SK-MEL-5 (cell line): Measurements from ENCODE around the gene SPTB. TPM values are rescaled to one million over a fixed set of nuclear protein-coding genes. Genes with fewer than 3 reads are reported as not detected.
"Not testable (repeated sequence)": the region's sequence is repeated elsewhere in the genome, so short reads cannot be mapped to it uniquely, and the experiment has no call there.

Experiments
- DNase-seq: peaks from one replicate; pipeline ENCODE4 v3.0.0-alpha.2; 2016; ENCODE audit warnings: low read depth, low spot score
- in situ Hi-C: cut with HindIII; loops from 2 replicates; pipeline ENCODE4 v1.10.0; 2016; ENCODE audit warnings: low sequenced_read_pairs, high pct_unique_total_duplicates, low pct_unique_long_range_greater_than_20kb
- total RNA-seq: library from RNA; depleted of rRNA; stranded (reverse); fragments of >200 nt; shearing (Covaris generic); gene quantifications from 2 replicates; pipeline ENCODE4 v1.2.3, GENCODE V29; 2014

Gene SPTB
- total RNA-seq, 1 experiment from 2014 or later, result not detected

DNA sequence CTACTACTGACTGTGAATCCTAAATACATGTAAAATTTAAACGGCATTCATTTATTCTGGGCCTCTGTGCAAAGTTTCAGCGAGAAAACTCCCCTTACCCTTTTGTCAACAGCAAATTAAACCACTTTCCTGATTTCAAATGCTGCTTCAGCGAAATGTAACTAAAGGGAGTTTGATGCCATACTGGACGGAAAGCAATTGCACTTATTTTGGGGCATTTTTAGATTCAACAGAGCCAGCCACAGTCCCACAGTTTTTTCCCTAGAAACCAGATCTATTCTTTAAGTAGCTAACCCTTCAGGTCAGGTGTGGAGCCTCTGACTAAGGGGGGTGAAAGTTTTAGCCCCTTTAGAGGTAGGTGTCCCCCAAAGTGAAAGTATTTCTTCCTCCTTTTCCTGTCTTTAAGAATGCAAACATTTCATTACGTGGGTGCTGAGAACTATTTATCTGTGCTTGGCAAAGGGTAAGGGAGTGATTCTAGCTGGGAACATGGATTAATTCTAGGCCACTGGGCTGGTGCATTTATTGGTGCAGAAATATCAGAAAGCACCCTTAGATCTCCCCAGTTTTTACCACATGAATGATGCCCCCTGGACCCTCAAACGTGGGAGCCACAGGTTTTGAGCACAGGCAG is 72.7 kb downstream of the SPTB start:
- DNase-seq, result no peak
- in situ Hi-C loops, result no loop called here

DNA sequence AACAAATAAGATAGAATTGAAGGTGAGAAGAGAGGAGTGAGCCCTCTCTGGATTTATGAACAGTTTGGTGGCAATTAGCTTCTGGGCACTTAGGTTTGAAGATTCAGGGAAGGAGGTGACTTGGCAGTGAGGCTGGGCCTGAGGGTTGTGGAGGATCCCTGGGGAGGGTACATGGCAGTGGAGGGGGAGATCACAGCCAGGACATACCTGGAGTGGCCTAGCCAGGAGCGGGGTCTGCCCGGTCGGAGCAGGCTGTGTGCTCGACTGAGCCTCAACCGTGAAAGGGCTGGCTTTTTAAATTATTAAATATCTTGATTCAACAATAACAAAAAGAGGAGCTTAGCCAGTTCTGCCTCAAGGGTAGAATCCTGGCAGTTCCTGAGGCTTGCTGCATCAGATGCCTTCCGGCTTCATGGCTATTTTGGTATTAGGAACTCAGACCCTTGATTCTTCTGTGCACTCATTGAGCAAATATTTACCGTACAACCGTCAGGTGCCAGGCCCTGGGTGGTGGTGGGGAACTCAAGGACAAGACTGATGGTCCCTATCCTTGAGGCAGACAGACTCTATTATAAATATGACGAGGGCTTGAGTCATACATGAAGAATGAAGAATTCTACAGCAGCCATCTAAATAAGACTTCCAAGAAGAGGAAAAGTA is 73.4 kb downstream of the SPTB start:
- DNase-seq, result no peak
- in situ Hi-C loops, result no loop called here

DNA sequence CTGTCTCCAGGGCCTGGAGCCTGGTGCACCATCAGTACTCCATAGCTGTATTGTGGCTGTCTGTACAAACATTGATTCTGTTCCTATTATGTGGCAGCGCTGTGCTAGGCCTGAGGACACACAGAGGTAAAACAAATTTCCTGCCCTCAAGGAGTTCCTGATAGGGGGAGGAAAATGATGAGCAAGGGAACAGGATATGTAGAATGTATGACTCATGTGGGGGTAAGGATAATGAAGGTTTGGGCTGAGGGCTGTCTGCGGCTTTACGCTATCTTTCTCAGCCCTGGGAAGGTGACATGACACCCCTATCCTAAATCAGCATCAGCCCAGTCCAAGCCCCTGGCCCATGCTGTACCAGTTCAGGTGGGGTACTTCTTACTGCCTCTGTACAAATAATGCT is 74.1 kb downstream of the SPTB start:
- in situ Hi-C loops, DNase-seq: not testable (repeated sequence)

- in situ Hi-C loops, result no loop called here
- DNase-seq, result no peak
Observed at GRCh38 chr14:64804754-64805260, 74.9 kb downstream of the SPTB start.

GRCh38 chr14:64801800-64802199 is 77.9 kb downstream of the SPTB start:
- in situ Hi-C loops, result no loop called here
- DNase-seq, result peak; percentile 44

DNA sequence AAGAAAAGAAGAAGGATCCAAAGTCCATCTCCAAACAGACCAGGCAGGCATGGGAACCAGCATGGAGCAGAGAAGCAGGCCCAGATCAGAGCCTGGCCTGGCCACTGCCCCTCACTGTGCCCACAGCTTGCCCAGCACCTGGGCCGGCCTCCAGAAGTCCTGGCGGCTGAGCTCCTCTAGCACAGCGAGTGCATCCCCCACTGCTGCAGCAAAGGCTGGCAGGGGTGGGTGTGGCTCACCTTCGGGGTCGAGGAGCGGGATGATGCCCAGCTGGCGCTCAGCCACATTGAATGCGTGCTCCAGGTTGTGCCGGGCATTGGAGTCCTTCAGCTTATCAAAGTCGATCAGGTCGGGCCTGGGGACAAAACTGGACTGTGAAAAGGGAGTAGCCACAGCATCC is 78.7 kb downstream of the SPTB start:
- in situ Hi-C loops, result no loop called here
- DNase-seq, result no peak

DNA sequence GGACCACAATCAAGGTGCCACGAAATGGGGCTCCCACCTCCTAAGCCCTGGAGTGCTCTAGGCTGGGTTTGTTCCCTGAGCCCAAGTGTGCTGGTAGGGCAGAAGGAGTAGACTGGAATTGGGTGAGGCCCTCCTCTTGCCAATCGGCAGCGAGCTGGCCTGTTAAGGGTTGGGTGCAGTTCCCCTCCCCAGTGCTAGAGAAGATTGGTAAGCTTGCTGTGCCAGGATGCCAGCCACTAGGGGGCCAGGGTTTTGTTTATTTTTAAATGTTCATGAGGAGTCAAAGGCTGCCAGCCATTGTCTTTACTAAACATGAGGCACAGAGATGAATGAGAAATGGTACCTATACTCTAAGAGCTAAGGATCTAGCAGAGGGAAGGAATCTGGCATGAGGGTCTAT is 79.7 kb downstream of the SPTB start:
- DNase-seq, result peak; percentile 59
- in situ Hi-C loops, result no loop called here

DNA sequence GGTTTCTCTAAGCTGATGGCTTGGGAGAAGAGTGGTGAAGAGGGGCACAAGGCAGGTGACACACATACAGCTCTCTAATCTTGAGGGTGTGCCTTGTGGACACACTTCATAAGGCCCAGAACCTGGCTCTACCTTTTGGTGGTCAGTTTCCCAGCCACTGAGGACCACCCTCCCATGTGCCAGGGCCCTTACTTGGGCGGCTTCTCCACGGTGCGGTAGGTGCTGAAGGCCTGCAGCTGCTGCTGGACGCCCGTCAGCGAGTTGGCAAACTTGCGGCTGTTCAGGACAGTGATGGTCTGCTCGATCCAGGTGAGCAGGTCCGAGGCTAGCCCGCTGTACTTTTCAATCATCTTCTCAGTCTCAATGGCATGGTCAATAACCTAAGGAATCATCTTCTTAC is 80.2 kb downstream of the SPTB start:
- in situ Hi-C loops, result no loop called here
- no peak for DNase-seq

DNA sequence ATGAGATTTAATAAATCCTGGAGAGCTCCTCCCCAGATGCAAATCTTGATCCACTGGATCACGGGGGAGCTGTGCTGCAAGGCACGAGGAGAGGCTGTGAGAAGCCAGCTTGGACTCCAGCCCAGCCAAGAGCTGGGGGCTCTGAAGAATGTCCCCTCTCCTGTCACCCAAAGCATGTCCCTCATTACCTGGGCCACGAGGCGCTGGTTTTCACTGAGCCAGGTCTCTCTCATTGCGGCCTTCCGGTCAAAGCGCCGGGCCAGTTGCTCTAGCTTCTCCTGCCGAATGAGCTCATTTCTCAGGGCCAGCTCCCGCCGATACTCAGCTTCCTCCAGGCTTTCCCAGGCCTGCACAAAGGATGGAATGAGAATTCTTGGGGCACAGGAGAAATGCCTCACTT is 83.3 kb downstream of the SPTB start:
- in situ Hi-C loops, result no loop called here
- no peak for DNase-seq

GRCh38 chr14:64795921-64796320 is 83.8 kb downstream of the SPTB start:
- in situ Hi-C loops, result no loop called here
- no peak for DNase-seq

GRCh38 chr14:64795211-64795610 is 84.5 kb downstream of the SPTB start:
- DNase-seq, result no peak
- in situ Hi-C loops, result no loop called here

- DNase-seq, result no peak
- in situ Hi-C loops, result no loop called here
Observed at GRCh38 chr14:64792871-64793560, 86.7 kb downstream of the SPTB start.

GRCh38 chr14:64792231-64792630 is 87.5 kb downstream of the SPTB start:
- in situ Hi-C loops, result no loop called here
- no peak for DNase-seq

GRCh38 chr14:64790478-64790877 is 89.2 kb downstream of the SPTB start:
- in situ Hi-C loops, result no loop called here
- no peak for DNase-seq

GRCh38 chr14:64789696-64790095 is 90.0 kb downstream of the SPTB start:
- peak; percentile 57 for DNase-seq
- in situ Hi-C loops, result no loop called here

- DNase-seq, result peak; percentile 28
- in situ Hi-C loops, result no loop called here
Observed at GRCh38 chr14:64788706-64789105, 91.0 kb downstream of the SPTB start.

DNA sequence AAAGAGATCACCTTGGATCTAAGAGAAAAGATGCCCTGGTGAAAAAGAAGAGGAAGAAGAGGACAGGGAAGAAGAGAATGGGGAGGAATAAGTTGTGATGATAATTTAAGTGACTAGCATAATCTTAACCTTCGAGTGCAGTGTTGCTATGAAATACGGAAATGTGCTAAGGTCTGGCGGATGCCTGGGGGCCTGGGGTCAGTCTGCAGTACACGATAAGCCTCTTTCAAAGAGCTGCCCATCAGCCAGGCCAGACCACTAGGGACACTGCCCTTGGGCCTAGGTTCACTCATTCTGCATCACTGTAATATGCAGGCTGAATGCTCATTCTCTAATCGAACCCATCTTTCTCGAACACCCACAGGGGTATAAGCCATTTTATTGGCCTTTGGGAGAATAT is 92.1 kb downstream of the SPTB start:
- in situ Hi-C loops, result no loop called here
- no peak for DNase-seq

- DNase-seq, result no peak
- in situ Hi-C loops, result no loop called here
Observed at GRCh38 chr14:64786296-64787149, 93.2 kb downstream of the SPTB start.
